Prostate gland (tissue), 2 donors: ENCODE measurements around the gene SLC5A1.
"Not testable (repeated sequence)": the region's sequence is repeated elsewhere in the genome, so short reads cannot be mapped to it uniquely, and the experiment has no call there.

Experiments
- CTCF ChIP-seq, 4 experiments: fragments of 200-600 bp in 2 of 4; fragments of 450-650 bp in 2 of 4; sonication (generic) in 2 of 4; IDR thresholded peaks; 1 replicate in 3 of 4; 2 replicates in 1 of 4; pipeline ENCODE4 v1.5.1; 2016 to 2019; ENCODE audit warnings: antibody characterized with exemption in 4 of 4, mild to moderate bottlenecking in 2 of 4, moderate library complexity in 2 of 4
- POLR2AphosphoS5 ChIP-seq: sonication (generic); formaldehyde crosslinking; IDR thresholded peaks from one replicate; pipeline ENCODE4 v1.6.1; 2017; ENCODE audit warnings: antibody characterized with exemption

GRCh38 chr22:32157632-32158031, 114.6 kb downstream of the SLC5A1 start:
- TF ChIP-seq CTCF (IDR thresholded peaks at IDR 0.05); POLR2AphosphoS5: not testable (repeated sequence)
